HG03103 (cell line): ENCODE results near the gene KRT36.

ENCODE experiments used
- ATAC-seq: cut with Tn5 transposase; IDR thresholded peaks from one replicate; pipeline ENCODE4 v1.9.1; 2021; ENCODE audit warnings: low read depth; ENCODE audit not compliant: unreplicated experiment

Gene KRT36

GRCh38 chr17:41489531-41489930 lies at the start of gene KRT36:
KRT36 (minus strand) TSS chr17:41489910; CDS start chr17:41489864, 46 bp downstream.
- ATAC-seq, result no peak

- no peak for ATAC-seq
These were observed 49.4 kb upstream of the KRT36 start for GRCh38 chr17:41539071-41539492.

- no peak for ATAC-seq
These were observed 48.9 kb upstream of the KRT36 start for GRCh38 chr17:41538565-41538991.

GRCh38 chr17:41537990-41538389 lies 48.3 kb upstream of the KRT36 start:
- ATAC-seq, result no peak

- ATAC-seq, result no peak
These were observed 47.9 kb upstream of the KRT36 start for GRCh38 chr17:41537614-41537954.

- ATAC-seq, result no peak
These were observed 47.3 kb upstream of the KRT36 start for GRCh38 chr17:41536741-41537613.

GRCh38 chr17:41535764-41536481 lies 46.2 kb upstream of the KRT36 start:
- ATAC-seq, result no peak

- ATAC-seq, result no peak
These were observed 45.3 kb upstream of the KRT36 start for GRCh38 chr17:41534899-41535546.

GRCh38 chr17:41533613-41534012 lies 43.9 kb upstream of the KRT36 start:
- ATAC-seq, result no peak

GRCh38 chr17:41532947-41533570 lies 43.3 kb upstream of the KRT36 start:
- ATAC-seq, result no peak

- no peak for ATAC-seq
These were observed 42.3 kb upstream of the KRT36 start for GRCh38 chr17:41531993-41532392.

GRCh38 chr17:41530062-41531048 lies 40.6 kb upstream of the KRT36 start:
- no peak for ATAC-seq

GRCh38 chr17:41529491-41529915 lies 39.8 kb upstream of the KRT36 start:
- ATAC-seq, result no peak

- ATAC-seq, result no peak
These were observed 39.2 kb upstream of the KRT36 start for GRCh38 chr17:41528959-41529353.

- ATAC-seq, result no peak
These were observed 37.6 kb upstream of the KRT36 start for GRCh38 chr17:41527063-41528023.

- no peak for ATAC-seq
These were observed 34.6 kb upstream of the KRT36 start for GRCh38 chr17:41524261-41524660.

GRCh38 chr17:41523787-41524186 lies 34.1 kb upstream of the KRT36 start:
- ATAC-seq, result no peak

- ATAC-seq, result no peak
These were observed 33.5 kb upstream of the KRT36 start for GRCh38 chr17:41523225-41523593.
